ENCODE data around the gene PGM1.

The PGM1 gene

DNA sequence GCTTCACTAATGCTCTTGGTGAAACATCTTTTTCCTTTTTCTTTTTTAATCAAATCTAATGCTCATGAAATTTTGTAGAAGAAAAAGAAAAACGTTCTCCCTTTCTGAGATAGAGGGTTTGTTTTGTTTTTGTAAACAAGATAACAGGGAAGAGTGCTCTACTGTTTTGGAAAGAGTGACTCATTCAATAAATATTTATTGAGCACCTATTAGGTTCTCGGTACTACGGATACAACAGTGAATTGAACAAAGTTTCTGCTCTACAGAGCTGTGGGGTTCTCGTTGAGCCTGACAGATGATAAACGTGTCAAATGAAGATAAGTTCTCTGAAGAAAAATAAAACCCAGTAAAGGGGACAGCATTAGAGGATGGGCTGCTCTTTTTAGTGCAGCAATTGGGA, 7.0 kb downstream of the PGM1 start:
- in situ Hi-C loops (cut with MboI; ENCODE audit: low sequenced_read_pairs) = no loop called here

DNA sequence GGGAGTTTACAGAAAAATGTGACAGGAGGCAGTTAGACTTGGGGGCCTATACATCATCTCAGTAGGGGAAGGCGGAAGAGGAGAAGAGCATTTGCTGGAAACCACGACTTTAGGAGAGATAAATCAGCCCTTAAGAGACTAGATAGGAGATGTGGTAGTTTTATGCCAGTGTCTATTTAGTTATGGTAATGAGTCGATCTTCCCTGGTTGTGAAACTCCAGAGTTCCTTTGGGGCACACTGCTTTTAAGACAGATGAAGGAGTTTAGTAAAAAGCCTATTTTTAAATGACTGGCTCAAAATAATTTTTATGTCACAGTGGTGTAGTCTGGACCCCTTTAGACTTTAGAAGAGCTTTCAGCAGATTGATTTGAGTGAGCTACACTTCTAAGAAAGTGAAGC, 7.8 kb downstream of the PGM1 start:
- in situ Hi-C loops (cut with MboI; ENCODE audit: low sequenced_read_pairs) = no loop called here

- in situ Hi-C loops (cut with MboI; ENCODE audit: low sequenced_read_pairs) = no loop called here
Observed at GRCh38 chr1:63601463-63601862, 8.3 kb downstream of the PGM1 start.

DNA sequence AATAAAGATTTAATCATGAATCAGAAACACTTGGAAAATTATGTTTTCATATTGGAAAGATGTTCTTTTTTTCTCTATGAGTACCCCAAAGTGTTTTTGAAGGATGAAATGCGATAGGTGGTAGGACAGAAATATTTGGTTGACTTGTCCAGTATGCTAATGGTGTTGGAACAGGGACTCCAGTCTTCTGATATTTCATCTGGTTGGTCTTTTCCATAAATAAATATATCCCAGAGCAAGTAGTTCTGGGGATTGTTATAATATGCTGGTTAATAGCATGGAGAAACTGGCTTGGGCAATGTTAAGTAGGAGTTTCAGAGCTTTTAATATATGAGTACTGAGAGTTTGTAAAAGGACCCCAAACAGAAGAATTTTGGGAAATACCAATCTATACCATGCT, 8.7 kb downstream of the PGM1 start:
- in situ Hi-C loops (cut with MboI; ENCODE audit: low sequenced_read_pairs) = no loop called here

DNA sequence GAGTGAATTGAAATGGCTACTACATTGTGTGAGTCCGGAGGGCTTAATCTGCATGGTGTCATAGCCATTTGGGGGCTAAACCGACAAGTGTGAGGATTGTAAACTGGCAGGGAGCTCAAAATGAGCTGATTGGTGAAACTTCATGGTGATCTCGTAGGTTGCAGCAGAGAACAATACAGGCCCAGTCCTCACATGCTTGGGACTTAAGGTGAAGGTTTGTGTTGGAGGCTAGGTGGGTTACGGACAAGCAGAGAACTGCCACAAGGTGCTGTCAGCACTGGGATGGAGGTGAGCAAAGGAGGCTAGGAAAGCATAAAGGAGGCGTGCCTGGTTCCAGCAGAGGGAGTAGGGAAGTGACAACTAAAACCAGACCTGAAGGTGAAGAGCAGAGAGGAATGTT, 9.4 kb downstream of the PGM1 start:
- in situ Hi-C loops (cut with MboI; ENCODE audit: low sequenced_read_pairs) = no loop called here

- in situ Hi-C loops (cut with MboI; ENCODE audit: low sequenced_read_pairs) = no loop called here
Observed at GRCh38 chr1:63603810-63604209, 10.6 kb downstream of the PGM1 start.

- in situ Hi-C loops (cut with MboI; ENCODE audit: low sequenced_read_pairs) = no loop called here
Observed at GRCh38 chr1:63607322-63607721, 14.1 kb downstream of the PGM1 start.

GRCh38 chr1:63611231-63611630, 18.0 kb downstream of the PGM1 start:
- in situ Hi-C loops (cut with MboI; ENCODE audit: low sequenced_read_pairs) = no loop called here

GRCh38 chr1:63612564-63612963, 19.4 kb downstream of the PGM1 start:
- in situ Hi-C loops (cut with MboI; ENCODE audit: low sequenced_read_pairs) = no loop called here

GRCh38 chr1:63612971-63613370, 19.8 kb downstream of the PGM1 start:
- in situ Hi-C loops (cut with MboI; ENCODE audit: low sequenced_read_pairs) = no loop called here

DNA sequence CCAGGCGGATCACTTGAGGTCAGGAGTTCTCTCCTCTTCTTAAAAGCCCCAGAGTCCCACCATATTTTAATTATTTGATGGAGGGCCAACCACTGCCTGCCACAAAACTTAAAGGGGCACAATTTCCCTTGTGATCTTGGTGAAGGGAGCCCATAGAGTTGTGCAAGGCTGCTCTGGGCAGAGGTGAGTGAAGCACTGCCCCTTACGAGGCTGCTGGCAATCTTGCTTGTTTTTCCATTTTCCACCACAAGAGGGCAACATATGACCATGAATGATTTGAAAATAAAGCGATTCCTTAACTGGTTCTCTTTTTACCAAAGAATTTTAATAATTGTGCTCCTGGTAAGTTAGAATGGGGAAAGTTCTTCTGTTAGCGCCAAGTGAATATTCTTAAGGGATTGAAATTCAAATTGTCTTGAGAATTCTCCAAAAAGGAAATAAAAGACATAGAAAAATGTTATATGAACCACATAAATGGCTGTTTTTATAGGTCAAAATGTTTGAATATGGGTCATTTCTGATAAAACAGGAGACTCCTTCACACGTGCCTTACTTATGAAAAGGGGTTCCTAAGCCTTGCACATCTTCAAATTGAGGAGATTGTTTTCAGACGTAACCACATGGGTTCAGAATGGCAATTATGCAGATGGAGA, 22.7 kb downstream of the PGM1 start:
- in situ Hi-C loops (cut with MboI; ENCODE audit: low sequenced_read_pairs) = no loop called here

DNA sequence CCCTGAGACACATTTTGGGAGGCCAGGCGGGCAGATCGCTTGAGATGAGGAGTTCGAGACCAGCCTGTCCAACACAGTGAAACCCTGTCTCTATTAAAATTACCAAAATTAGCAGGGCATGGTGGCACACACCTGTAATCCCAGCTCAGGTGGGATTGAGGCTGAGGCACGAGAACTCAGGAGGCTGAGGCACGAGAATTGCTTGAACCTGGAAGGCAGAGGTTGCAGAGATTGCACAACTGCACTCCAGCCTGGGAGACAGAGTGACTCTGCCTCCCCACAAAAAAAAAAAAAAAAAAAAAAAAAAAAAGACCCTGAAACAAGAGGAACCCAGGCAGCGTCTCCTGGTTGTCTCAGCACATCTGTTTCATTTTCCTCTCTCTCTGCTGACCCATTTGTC, 24.2 kb downstream of the PGM1 start:
- in situ Hi-C loops (cut with MboI; ENCODE audit: low sequenced_read_pairs) = no loop called here

DNA sequence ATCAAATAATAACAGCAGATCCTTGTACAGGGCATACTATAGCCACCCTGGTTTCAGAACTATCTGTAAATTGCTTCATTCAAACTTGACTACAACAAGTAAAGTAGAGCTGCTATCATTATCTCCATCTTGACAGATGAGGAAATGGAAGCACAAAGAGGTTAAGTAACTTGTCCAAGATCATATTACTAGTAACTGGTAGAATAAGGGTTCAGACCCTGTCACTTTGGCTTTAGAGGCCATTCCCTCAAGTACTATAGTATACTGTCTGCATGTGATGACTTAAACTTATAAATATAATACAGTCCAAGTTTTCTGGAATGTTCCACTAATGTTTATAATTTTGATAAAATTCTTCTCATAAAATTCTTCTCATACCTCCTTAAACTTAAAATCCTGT, 24.8 kb downstream of the PGM1 start:
- in situ Hi-C loops (cut with MboI; ENCODE audit: low sequenced_read_pairs) = no loop called here

DNA sequence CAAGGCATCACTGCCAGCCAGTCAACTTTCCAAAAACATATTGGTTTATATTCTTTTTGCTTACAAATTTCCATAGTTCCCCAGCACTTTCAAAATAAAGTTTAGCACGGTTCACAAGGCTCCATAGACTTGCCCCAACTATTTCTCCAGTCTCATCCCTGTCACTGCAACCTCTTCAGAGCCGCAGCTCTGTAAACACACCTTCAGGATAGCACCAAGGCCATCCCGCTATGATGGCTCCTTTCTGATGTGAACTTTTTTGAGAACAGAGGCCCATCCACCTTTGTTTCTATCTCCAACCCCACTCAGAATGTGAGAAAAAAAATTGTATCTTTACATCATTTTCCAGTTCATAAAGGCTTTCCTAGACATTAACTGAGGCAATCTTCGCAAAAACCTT, 26.3 kb downstream of the PGM1 start:
- in situ Hi-C loops (cut with MboI; ENCODE audit: low sequenced_read_pairs) = no loop called here

- in situ Hi-C loops (cut with MboI; ENCODE audit: low sequenced_read_pairs) = no loop called here
Observed at GRCh38 chr1:63620671-63621070, 27.5 kb downstream of the PGM1 start.

DNA sequence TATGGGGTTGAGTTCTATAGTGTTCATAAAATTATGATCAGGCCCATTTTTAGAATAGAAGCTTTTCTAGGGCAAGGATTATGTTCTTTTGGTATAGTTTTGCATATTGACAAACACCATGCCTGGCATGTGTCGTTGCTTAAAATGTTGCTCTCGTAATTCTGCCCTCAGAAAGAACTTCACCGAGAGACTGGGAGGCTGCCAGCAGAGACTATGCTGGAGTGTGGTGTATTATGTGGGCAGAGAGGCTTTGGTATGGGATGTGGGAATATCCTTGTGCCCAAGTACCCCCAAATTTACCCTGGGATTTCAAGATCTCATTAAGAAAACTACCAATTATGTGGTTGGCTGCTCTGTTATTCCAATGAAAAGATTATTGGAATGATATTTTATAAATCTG, 27.9 kb downstream of the PGM1 start:
- in situ Hi-C loops (cut with MboI; ENCODE audit: low sequenced_read_pairs) = no loop called here

DNA sequence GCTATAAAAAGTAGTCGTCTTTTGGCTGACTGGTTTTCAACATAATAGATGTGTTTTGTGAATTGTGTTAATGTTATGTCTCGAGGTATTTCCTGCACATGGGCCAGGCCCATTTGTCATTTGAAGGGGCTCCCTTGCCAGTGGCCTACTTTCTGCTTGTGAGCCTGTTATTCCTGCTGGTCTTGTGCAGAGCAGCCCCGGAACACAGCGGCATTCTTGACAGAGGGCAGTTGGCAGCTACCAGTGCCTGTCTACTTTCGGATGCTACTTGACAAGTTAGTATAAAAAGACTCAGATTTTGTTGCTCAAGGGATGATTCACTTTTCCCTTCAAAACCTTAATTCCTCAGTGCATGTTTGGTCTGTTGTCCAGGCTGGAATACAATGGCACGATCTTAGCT, 28.5 kb downstream of the PGM1 start:
- in situ Hi-C loops (cut with MboI; ENCODE audit: low sequenced_read_pairs) = no loop called here

DNA sequence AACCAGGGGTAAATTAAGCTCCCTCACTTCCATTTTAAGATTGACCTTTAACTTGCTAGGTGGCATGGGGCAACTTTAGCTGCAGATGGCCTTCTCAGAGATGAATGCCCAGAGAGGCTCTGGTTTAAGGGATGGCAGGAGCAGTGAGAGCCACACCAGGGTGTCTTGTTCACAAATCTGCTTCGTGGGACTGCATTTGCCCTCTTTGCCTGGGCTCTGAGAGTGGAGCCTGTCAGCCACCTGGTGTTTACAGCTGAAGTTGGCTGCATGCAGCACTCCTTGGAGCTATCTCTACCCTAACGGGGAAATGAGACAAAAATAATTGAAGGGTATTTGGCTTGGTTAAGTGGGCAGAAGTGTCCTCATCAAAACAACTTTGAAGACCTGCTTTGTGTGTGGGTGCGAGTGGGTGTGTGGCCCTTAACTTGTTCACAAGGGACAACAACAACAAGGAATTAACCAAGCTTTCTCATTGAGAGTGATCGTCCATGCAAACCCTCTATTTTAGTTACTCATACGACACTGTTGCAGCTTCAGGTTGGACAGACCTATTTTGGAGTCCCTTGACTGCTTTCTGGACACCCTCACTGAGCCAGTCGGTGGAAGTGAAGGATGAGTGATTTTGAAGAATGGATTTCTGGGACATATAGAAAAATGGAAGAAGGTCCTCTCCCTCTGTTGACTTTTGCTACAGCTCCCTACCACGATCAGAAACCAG, 29.8 kb downstream of the PGM1 start:
- in situ Hi-C loops (cut with MboI; ENCODE audit: low sequenced_read_pairs) = no loop called here

DNA sequence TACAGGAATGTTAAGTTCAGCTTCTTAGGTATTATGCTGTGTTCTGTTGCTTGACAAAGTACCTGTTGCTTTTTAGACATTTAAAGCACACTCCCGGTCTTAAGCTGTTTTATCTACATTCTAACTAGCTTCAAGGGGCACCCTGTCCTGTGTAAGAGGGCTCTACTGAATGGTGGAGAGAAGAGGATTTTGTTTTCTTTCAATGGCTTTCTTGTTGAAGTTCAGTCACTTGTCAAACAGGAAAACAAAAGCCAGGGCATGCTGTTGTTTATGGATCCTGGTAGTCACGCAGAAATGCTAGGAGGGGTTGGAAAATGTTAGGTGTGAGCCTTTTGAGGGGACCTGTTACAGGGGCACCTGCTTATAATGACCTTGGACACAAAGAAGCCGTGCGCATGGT, 30.7 kb downstream of the PGM1 start:
- in situ Hi-C loops (cut with MboI; ENCODE audit: low sequenced_read_pairs) = no loop called here

DNA sequence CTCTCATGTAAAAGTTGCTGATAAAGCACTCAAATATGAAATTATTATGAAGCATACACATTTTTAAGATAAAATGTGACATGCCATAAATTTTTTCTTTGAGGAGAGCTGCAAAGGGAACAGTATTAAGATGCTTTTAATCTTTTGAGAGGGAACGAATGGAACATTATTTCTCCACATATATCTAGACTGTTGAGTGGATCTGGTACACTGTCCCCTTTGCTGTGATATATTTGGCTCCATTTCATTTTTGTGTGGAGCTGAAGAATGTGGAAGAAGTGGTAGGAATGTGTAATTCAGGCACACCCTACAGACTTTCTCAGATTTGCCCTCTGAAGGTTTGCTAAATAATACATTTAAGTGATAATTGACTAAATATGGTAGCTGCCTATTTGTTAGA, 31.7 kb downstream of the PGM1 start:
- in situ Hi-C loops (cut with MboI; ENCODE audit: low sequenced_read_pairs) = no loop called here

DNA sequence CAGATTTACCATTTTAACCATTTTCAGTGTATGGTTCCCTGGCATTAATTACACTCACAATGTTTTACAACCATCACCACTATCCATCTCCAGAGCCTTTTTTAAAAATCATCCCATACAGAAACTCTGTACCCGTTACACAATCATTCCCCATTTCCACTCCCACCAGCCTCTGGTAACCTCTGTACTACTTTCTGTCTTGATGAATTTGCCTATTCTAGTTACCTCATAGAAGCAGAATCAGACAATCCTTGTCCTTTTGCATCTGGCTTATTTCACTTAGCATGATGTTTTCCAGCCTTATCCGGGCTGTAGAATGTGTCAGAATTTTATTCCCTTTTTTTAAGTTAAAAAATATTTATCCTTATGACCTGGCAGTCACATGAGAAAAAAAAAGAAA, 33.0 kb downstream of the PGM1 start:
- in situ Hi-C loops (cut with MboI; ENCODE audit: low sequenced_read_pairs) = no loop called here

DNA sequence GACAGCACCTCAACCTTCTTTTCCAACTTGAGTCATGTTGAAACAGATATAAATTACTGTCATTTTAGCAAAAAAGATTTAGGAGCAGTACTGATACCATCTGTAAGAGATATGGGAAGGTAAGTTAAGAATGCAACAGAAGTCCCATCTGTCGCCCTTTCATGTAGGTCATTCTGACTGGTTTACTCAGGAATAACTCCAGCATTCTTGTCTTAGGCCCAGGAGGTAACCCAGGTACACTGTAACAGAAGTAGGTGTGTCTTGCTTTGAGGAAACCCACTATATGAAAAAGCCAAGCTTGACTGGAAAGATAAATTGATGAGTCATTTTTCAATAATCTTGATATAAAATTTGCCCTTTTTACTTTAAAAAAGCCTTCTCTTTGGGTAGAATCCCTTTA, 35.4 kb downstream of the PGM1 start:
- in situ Hi-C loops (cut with MboI; ENCODE audit: low sequenced_read_pairs) = no loop called here

DNA sequence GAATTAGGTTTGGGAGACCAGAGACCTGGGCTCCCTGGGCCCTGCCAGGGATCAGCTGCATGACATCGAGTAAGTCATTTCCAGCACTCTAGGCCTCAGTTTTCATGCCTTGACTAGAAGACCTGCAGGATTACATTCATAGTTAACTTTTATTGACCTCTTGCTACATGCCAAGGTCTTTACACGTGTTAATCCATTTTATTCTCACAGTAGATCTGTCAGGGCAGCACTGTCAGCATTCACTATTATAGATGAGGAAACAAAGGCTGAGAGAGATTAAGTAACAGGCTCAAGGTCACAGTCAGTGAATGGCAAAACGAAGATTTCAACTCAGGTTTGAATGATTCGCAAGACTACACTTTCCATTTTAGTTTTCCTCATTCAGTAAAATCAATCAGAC, 37.0 kb downstream of the PGM1 start:
- in situ Hi-C loops (cut with MboI; ENCODE audit: low sequenced_read_pairs) = no loop called here
